Mesenchymal stem cell (in vitro differentiated cells and primary cell): Measurements from ENCODE around the gene TSSC4.
"Not testable (repeated sequence)": the region's sequence is repeated elsewhere in the genome, so short reads cannot be mapped to it uniquely, and the experiment has no call there.

ENCODE experiments used
- DNase-seq: peaks from one replicate; pipeline ENCODE4 v3.0.0-alpha.2; 2013
- H2AFZ ChIP-seq: one replicate; pipeline ENCODE4 v1.6.1; 2013; ENCODE audit warnings: low read depth, mild to moderate bottlenecking, control low read depth, inconsistent platforms, low read length, moderate library complexity
- H2AK5ac ChIP-seq: 2 replicates; pipeline ENCODE4 v1.6.1; 2013; ENCODE audit warnings: low read length, moderate library complexity, mild to moderate bottlenecking, inconsistent platforms; ENCODE audit not compliant: severe bottlenecking
- H2BK120ac ChIP-seq: one replicate; pipeline ENCODE4 v1.6.1; 2013; ENCODE audit warnings: low read depth, mild to moderate bottlenecking, inconsistent platforms, low read length, moderate library complexity
- H2BK12ac ChIP-seq, 2 experiments: one replicate each; pipeline ENCODE4 v1.6.1; 2013; ENCODE audit warnings: inconsistent platforms in 2 of 2, low read length in 2 of 2, mild to moderate bottlenecking in 2 of 2, moderate library complexity in 2 of 2, control low read depth in 1 of 2
- H2BK15ac ChIP-seq: one replicate; pipeline ENCODE4 v1.6.1; 2013; ENCODE audit warnings: mild to moderate bottlenecking, low read depth, inconsistent platforms; ENCODE audit not compliant: poor library complexity, severe bottlenecking
- H2BK5ac ChIP-seq: 2 replicates; pipeline ENCODE4 v1.6.1; 2013; ENCODE audit warnings: low read depth, mild to moderate bottlenecking, low read length, control low read depth, inconsistent platforms; ENCODE audit not compliant: poor library complexity, severe bottlenecking
- H3K14ac ChIP-seq, 2 experiments: one replicate each; pipeline ENCODE4 v1.6.1; 2013; ENCODE audit warnings: inconsistent platforms in 2 of 2, low read length in 2 of 2, control low read depth in 1 of 2, mild to moderate bottlenecking in 1 of 2, moderate library complexity in 1 of 2
- H3K18ac ChIP-seq, 2 experiments: one replicate each; pipeline ENCODE4 v1.6.1; 2013; ENCODE audit warnings: inconsistent platforms in 2 of 2, low read length in 2 of 2, control low read depth in 1 of 2, low read depth in 1 of 2, mild to moderate bottlenecking in 1 of 2
- H3K23ac ChIP-seq, 2 experiments: one replicate each; pipeline ENCODE4 v1.6.1; 2013; ENCODE audit warnings: inconsistent platforms in 2 of 2, low read length in 2 of 2, mild to moderate bottlenecking in 2 of 2, moderate library complexity in 2 of 2, control low read depth in 1 of 2
- H3K27ac ChIP-seq: 2 replicates; pipeline ENCODE4 v1.5.1; 2013; ENCODE audit warnings: mild to moderate bottlenecking, moderate library complexity, low read length, control low read depth, inconsistent platforms; ENCODE audit not compliant: poor library complexity, severe bottlenecking
- H3K27me3 ChIP-seq, 2 experiments: 2 replicates each; pipeline versions ENCODE4 v1.6.1 to v1.7.0; 2013; ENCODE audit warnings: low read length in 2 of 2, mild to moderate bottlenecking in 2 of 2, moderate library complexity in 2 of 2, control low read depth in 1 of 2, inconsistent platforms in 1 of 2; ENCODE audit not compliant: control insufficient read depth in 1 of 2, insufficient read depth in 1 of 2
- H3K36me3 ChIP-seq, 2 experiments: 2 replicates each; pipeline versions ENCODE4 v1.6.1 to v1.7.0; 2013; ENCODE audit warnings: low read length in 2 of 2, control low read depth in 1 of 2, inconsistent platforms in 1 of 2, low read depth in 1 of 2, mild to moderate bottlenecking in 1 of 2; ENCODE audit not compliant: insufficient read depth in 2 of 2, control insufficient read depth in 1 of 2
- H3K4ac ChIP-seq, 2 experiments: one replicate each; pipeline ENCODE4 v1.6.1; 2013; ENCODE audit warnings: inconsistent platforms in 2 of 2, low read length in 2 of 2, mild to moderate bottlenecking in 2 of 2, moderate library complexity in 2 of 2, control low read depth in 1 of 2, low read depth in 1 of 2
- H3K4me1 ChIP-seq: 2 replicates; pipeline ENCODE4 v1.6.1; 2013; ENCODE audit warnings: low read depth, low read length, control low read depth; ENCODE audit not compliant: control insufficient read depth, insufficient read depth
- H3K4me2 ChIP-seq: 2 replicates; pipeline ENCODE4 v1.6.1; 2013; ENCODE audit warnings: low read length, mild to moderate bottlenecking, inconsistent platforms; ENCODE audit not compliant: poor library complexity, severe bottlenecking
- H3K4me3 ChIP-seq, 2 experiments: 2 replicates each; pipeline versions ENCODE4 v1.5.1 to v1.7.0; 2013; ENCODE audit warnings: low read length in 2 of 2, mild to moderate bottlenecking in 2 of 2, control low read depth in 1 of 2, low read depth in 1 of 2; ENCODE audit not compliant: insufficient read depth in 1 of 2
- H3K79me1 ChIP-seq: replicated peaks from 2 replicates; pipeline ENCODE4 v1.6.1; 2013; ENCODE audit warnings: mild to moderate bottlenecking, control low read depth, low read length, inconsistent platforms; ENCODE audit not compliant: poor library complexity, severe bottlenecking
- H3K9ac ChIP-seq: 2 replicates; pipeline ENCODE4 v1.7.0; 2013; ENCODE audit warnings: mild to moderate bottlenecking, low read length, moderate library complexity
- H3K9me3 ChIP-seq: 2 replicates; pipeline ENCODE4 v1.7.0; 2013; ENCODE audit warnings: mild to moderate bottlenecking, low read length; ENCODE audit not compliant: control insufficient read depth
- H4K8ac ChIP-seq: one replicate; pipeline ENCODE4 v1.6.1; 2013; ENCODE audit warnings: inconsistent platforms, mild to moderate bottlenecking, low read length, moderate library complexity
- H4K91ac ChIP-seq: one replicate; pipeline ENCODE4 v1.6.1; 2013; ENCODE audit warnings: mild to moderate bottlenecking, low read length, inconsistent platforms
- WGBS: methylation state at CpG from one replicate; pipeline ENCODE4 v1.1.7; 2013; ENCODE audit warnings: mixed read lengths; 5-methylcytosine and 5-hydroxymethylcytosine counted together

TSSC4 gene

GRCh38 chr11:2357246-2357645 lies 43.3 kb upstream of the TSSC4 start:
- H3K9ac ChIP-seq, result no peak overlapping the region
- H2BK5ac ChIP-seq, result no peak overlapping the region
- no peak overlapping the region for H2AK5ac ChIP-seq
- no peak overlapping the region for H4K91ac ChIP-seq
- H3K4me3 ChIP-seq, result no peak overlapping the region
- no peaks in the 10 kb centered on the region for H3K36me3 ChIP-seq
- H3K79me1 ChIP-seq, result no peaks in the 10 kb centered on the region
- H3K14ac ChIP-seq, result no peak overlapping the region
- DNase-seq, result no peak
- H3K4ac ChIP-seq, result no peak overlapping the region
- no peak overlapping the region for H2AFZ ChIP-seq
- no peak overlapping the region for H2BK120ac ChIP-seq
- no peak overlapping the region for H3K18ac ChIP-seq
- no peak overlapping the region for H4K8ac ChIP-seq
- H3K23ac ChIP-seq, result no peak overlapping the region
- H3K4me1 ChIP-seq, result peaks cover 2% of the 10 kb centered on the region
- no peak overlapping the region for H2BK15ac ChIP-seq
- H2BK12ac ChIP-seq, result no peak overlapping the region
- H3K4me2 ChIP-seq, result no peak overlapping the region
- H3K9me3 ChIP-seq, result peaks cover 20% of the 10 kb centered on the region
- 59% methylated on average over 7 of the region's 8 CpGs for WGBS
- no peaks in the 10 kb centered on the region for H3K27me3 ChIP-seq
- H3K27ac ChIP-seq, result no peak overlapping the region

DNA sequence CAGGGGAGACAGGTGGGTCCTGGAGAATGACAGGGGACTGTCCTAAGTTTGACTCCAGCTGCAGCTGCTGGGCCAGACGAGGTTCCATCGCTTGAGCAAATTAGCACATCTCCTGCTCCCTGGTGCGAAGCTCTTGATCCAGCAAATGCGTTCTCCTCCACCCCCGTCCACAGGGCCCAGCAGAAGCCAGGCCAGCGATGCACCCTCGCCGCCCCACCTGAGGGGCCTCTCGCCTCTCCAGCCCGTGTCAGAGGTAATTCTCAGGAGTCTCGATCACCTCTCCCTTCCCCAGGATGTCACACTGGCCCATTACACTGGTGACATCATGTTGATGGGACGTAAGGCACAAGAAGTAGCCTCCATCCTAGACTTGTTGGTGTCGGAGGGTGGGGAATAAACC lies 42.9 kb upstream of the TSSC4 start:
- H2BK12ac ChIP-seq, DNase-seq, H3K4me2 ChIP-seq, H3K18ac ChIP-seq, H3K23ac ChIP-seq, H2BK15ac ChIP-seq, H3K36me3 ChIP-seq, H3K79me1 ChIP-seq, H3K27ac ChIP-seq, H3K4me1 ChIP-seq, H3K27me3 ChIP-seq, H4K8ac ChIP-seq, H3K4me3 ChIP-seq, H2BK5ac ChIP-seq, H4K91ac ChIP-seq, H3K9ac ChIP-seq, H3K14ac ChIP-seq, H2BK120ac ChIP-seq, H3K4ac ChIP-seq, H2AK5ac ChIP-seq, H2AFZ ChIP-seq: not testable (repeated sequence)
- 90% methylated on average over 11 of the region's 13 CpGs for WGBS
- H3K9me3 ChIP-seq, result peaks cover 17% of the 10 kb centered on the region

DNA sequence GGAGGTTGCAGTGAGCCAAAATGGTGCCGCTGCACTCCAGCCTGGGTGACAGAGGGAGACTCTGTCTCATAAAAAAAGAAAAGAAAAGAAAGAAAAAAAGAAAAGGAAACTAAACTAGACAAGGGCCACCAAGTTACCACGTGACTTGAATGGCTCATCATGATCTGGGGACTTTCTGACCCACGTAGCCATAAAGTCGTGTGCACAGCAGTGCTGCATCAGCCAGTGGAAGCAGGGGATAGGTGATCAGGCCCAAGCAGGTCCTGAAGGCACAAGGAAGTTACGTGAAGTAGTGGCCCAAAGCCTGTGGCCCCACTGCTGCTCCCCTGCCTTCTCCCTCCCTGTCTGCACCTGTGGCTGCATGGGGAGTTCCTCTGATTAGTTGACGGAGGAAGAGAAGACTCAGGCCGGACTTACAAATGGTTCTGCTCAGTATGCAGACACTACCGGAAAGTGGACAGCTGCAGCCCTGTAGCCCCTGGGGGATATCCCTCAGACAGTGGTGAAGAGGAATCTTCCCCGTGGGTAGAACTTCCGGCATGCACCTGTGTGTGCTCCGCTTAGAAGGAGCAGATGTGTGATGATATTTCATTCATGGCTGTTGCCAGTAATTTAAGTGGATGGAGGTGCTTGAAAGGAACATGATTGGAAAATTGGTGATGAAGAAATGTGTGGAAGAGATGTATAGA lies 41.7 kb upstream of the TSSC4 start:
- Histone ChIP-seq H3K9me3 (peaks cover 9% of the 10 kb centered on the region), H3K79me1 (no peaks in the 10 kb centered on the region), H2AK5ac (no peak overlapping the region), H3K27ac (no peak overlapping the region), H3K23ac (no peak overlapping the region), H2BK120ac (no peak overlapping the region), H2BK15ac (no peak overlapping the region), H3K4me3 (no peak overlapping the region), H2BK12ac (no peak overlapping the region), H3K9ac (no peak overlapping the region), H4K8ac (no peak overlapping the region), H4K91ac (no peak overlapping the region), H3K14ac (no peak overlapping the region), H3K4ac (no peak overlapping the region), H3K4me2 (no peak overlapping the region), H3K18ac (no peak overlapping the region), H3K4me1 (peaks cover 2% of the 10 kb centered on the region), H2AFZ (no peak overlapping the region), H3K36me3 (no peaks in the 10 kb centered on the region), H2BK5ac (no peak overlapping the region), H3K27me3 (peaks cover 0 to 6% of the 10 kb centered on the region in 2 experiments)
- no peak for DNase-seq
- WGBS, result 87% methylated on average over 10 of the region's 11 CpGs

- Histone ChIP-seq H2BK5ac (no peak overlapping the region), H3K27ac (no peak overlapping the region), H3K4me1 (peaks cover 2% of the 10 kb centered on the region), H4K91ac (no peak overlapping the region), H2BK120ac (no peak overlapping the region), H3K23ac (no peak overlapping the region), H3K79me1 (no peaks in the 10 kb centered on the region), H3K9ac (no peak overlapping the region), H3K4ac (no peak overlapping the region), H3K4me2 (no peak overlapping the region), H2BK12ac (no peak overlapping the region), H3K18ac (no peak overlapping the region), H2AK5ac (no peak overlapping the region), H3K9me3 (peaks cover 5% of the 10 kb centered on the region), H3K36me3 (no peaks in the 10 kb centered on the region), H4K8ac (no peak overlapping the region), H3K27me3 (peaks cover 0 to 6% of the 10 kb centered on the region in 2 experiments), H2BK15ac (no peak overlapping the region), H3K14ac (no peak overlapping the region), H2AFZ (no peak overlapping the region), H3K4me3 (no peak overlapping the region)
- DNase-seq, result no peak
- 79% methylated on average over 9 of the region's 9 CpGs for WGBS
These were observed 41.0 kb upstream of the TSSC4 start for GRCh38 chr11:2359557-2359956.
